Measurements from ENCODE around the gene MTA3.
"Not testable (repeated sequence)": the region's sequence is repeated elsewhere in the genome, so short reads cannot be mapped to it uniquely, and the experiment has no call there.

Gene MTA3

GRCh38 chr2:42556315-42556890 is 12.0 kb upstream of the MTA3 start:
- no peak for DNase-seq (ENCODE audit: low spot score in 2 of 2)
- Histone ChIP-seq H3K9me3 (no peaks in the 10 kb centered on the region), H3K36me3 (replicated peaks) (no peaks in the 10 kb centered on the region), H3K4me1 (peaks cover 4% of the 10 kb centered on the region), H3K27me3 (ENCODE audit: low read depth) (no peaks in the 10 kb centered on the region), H3K4me3 (no peak overlapping the region)
- in situ Hi-C loops (cut with MboI; ENCODE audit: low sequenced_read_pairs): no loop called here

DNA sequence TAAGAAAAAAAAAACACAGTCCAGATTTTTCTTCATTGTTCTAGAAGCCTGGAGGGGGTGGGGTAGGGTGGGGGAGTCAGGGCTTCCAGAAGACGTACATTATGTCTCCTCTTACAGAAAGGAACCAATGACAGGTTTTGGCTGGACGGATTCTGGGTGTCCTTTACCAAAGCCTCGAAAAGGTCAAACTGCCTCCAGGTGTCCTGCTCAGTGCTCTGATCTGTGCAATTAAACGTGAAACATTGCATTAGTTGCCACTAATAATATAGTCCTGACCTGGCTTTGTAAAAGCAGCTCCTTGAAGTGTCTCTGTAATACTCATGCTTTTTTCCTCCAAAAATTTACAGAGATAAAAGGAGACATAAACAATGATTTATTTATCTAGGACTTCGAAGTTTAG is 11.1 kb upstream of the MTA3 start:
- in situ Hi-C loops (cut with MboI; ENCODE audit: low sequenced_read_pairs): no loop called here
- Histone ChIP-seq H3K9me3 (no peaks in the 10 kb centered on the region), H3K4me3 (no peak overlapping the region), H3K36me3 (replicated peaks) (no peaks in the 10 kb centered on the region), H3K27me3 (ENCODE audit: low read depth) (no peaks in the 10 kb centered on the region), H3K4me1 (no peaks in the 10 kb centered on the region)
- DNase-seq (ENCODE audit: low spot score in 2 of 2): no peak

DNA sequence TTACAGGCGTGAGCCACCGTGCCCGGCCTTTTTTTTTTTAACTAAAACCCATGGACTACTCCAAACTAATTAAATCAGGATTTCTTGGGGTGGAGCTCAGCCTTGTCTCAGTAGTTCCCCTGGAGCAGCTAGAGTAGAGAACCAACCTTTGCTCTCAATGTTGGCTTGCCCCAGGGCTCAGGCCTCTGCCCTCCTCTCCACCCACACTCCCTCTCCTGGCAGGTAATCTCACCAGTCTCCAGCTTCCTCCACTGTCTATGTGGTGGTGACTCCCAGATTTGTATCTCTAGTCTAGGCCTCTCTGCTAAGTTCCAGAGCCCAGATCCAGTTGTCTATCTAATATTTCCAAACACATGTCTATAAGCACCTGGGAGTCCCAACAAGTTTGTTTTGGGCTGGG is 9.6 kb upstream of the MTA3 start:
- Histone ChIP-seq H3K27me3 (ENCODE audit: low read depth) (no peaks in the 10 kb centered on the region), H3K9me3 (no peaks in the 10 kb centered on the region), H3K4me1 (no peaks in the 10 kb centered on the region), H3K36me3 (replicated peaks) (no peaks in the 10 kb centered on the region), H3K4me3 (no peak overlapping the region)
- no peak for DNase-seq (ENCODE audit: low spot score in 2 of 2)
- in situ Hi-C loops (cut with MboI; ENCODE audit: low sequenced_read_pairs): no loop called here

DNA sequence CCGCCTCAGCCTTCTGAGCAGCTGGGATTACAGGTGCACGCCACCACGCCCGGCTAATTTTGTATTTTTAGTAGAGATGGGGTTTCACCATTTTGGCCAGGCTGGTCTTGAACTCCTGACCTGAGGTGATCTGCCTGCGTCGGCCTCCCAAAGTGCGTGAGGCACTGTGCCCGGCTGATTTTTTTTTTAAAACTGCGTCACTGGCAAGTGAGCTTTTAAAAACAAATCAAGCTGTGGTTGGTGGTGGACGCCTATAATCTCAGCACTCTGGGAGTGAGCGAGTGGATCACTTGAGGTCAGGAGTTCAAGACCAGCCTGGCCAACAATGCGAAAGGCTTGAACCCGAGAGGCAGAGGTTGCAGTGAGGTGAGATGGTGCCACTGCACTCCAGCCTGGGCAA is 8.3 kb upstream of the MTA3 start:
- H3K9me3 ChIP-seq; H3K27me3 ChIP-seq (ENCODE audit: low read depth); H3K4me1 ChIP-seq; H3K36me3 ChIP-seq (replicated peaks); in situ Hi-C loops (cut with MboI; ENCODE audit: low sequenced_read_pairs); H3K4me3 ChIP-seq; DNase-seq (ENCODE audit: low spot score in 2 of 2): not testable (repeated sequence)

- no peaks in the 10 kb centered on the region for H3K27me3 ChIP-seq (ENCODE audit: low read depth)
- H3K4me3 ChIP-seq: no peak overlapping the region
- no peak for DNase-seq (ENCODE audit: low spot score in 2 of 2)
- no peaks in the 10 kb centered on the region; the same call in 1 of the 2 replicates for H3K4me1 ChIP-seq
- H3K9me3 ChIP-seq: no peaks in the 10 kb centered on the region
- in situ Hi-C loops (cut with MboI; ENCODE audit: low sequenced_read_pairs): no loop called here
- no peaks in the 10 kb centered on the region for H3K36me3 ChIP-seq (replicated peaks)
Observed at GRCh38 chr2:42560899-42561298, 7.5 kb upstream of the MTA3 start.

GRCh38 chr2:42562474-42563144 is 5.8 kb upstream of the MTA3 start:
- no peaks in the 10 kb centered on the region for H3K27me3 ChIP-seq (ENCODE audit: low read depth)
- H3K9me3 ChIP-seq: no peaks in the 10 kb centered on the region
- DNase-seq (ENCODE audit: low spot score in 2 of 2): no peak
- in situ Hi-C loops (cut with MboI; ENCODE audit: low sequenced_read_pairs): no loop called here
- H3K4me1 ChIP-seq: peaks cover 1% of the 10 kb centered on the region
- H3K36me3 ChIP-seq (replicated peaks): no peaks in the 10 kb centered on the region
- no peak overlapping the region for H3K4me3 ChIP-seq

- Histone ChIP-seq H3K9me3 (no peaks in the 10 kb centered on the region), H3K27me3 (ENCODE audit: low read depth) (no peaks in the 10 kb centered on the region), H3K4me1 (peaks cover 13% of the 10 kb centered on the region), H3K36me3 (replicated peaks) (peaks cover 9% of the 10 kb centered on the region), H3K4me3 (no peak overlapping the region)
- in situ Hi-C loops (cut with MboI; ENCODE audit: low sequenced_read_pairs): no loop called here
- DNase-seq (ENCODE audit: low spot score in 2 of 2): no peak
Observed at GRCh38 chr2:42566025-42566424, 2.4 kb upstream of the MTA3 start.

- DNase-seq (ENCODE audit: low spot score in 2 of 2): no peak
- H3K36me3 ChIP-seq (replicated peaks): peaks cover 17% of the 10 kb centered on the region
- in situ Hi-C loops (cut with MboI; ENCODE audit: low sequenced_read_pairs): no loop called here
- H3K27me3 ChIP-seq (ENCODE audit: low read depth): no peaks in the 10 kb centered on the region
- peaks cover 13% of the 10 kb centered on the region for H3K4me1 ChIP-seq
- no peak overlapping the region for H3K4me3 ChIP-seq
- no peaks in the 10 kb centered on the region for H3K9me3 ChIP-seq
Observed at GRCh38 chr2:42566837-42567321, 1.6 kb upstream of the MTA3 start.

DNA sequence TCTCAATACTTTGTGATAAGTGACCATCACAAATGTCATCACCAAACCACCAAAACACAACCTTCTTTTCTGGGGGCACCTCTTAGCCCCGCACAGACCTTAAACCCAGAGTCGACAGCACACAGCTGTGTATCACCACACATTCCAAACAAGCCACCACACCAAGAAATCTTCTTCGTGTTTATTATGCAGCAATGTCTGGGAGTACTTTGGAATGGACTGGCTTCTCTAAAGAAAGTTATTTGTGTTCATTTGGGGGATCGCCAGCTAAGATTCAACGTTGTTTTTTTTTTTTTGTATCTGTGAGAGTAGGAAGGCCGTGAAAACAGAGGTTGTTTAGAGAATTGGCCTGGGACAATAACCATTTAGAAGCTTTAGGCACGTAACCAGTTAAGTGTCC is 1.1 kb upstream of the MTA3 start:
- Histone ChIP-seq H3K9me3 (no peaks in the 10 kb centered on the region), H3K36me3 (replicated peaks) (peaks cover 22% of the 10 kb centered on the region), H3K27me3 (ENCODE audit: low read depth) (no peaks in the 10 kb centered on the region), H3K4me1 (peaks cover 13% of the 10 kb centered on the region), H3K4me3 (no peak overlapping the region; the same call in 1 of the 2 replicates)
- in situ Hi-C loops (cut with MboI; ENCODE audit: low sequenced_read_pairs): no loop called here
- no peak for DNase-seq (ENCODE audit: low spot score in 2 of 2)

DNA sequence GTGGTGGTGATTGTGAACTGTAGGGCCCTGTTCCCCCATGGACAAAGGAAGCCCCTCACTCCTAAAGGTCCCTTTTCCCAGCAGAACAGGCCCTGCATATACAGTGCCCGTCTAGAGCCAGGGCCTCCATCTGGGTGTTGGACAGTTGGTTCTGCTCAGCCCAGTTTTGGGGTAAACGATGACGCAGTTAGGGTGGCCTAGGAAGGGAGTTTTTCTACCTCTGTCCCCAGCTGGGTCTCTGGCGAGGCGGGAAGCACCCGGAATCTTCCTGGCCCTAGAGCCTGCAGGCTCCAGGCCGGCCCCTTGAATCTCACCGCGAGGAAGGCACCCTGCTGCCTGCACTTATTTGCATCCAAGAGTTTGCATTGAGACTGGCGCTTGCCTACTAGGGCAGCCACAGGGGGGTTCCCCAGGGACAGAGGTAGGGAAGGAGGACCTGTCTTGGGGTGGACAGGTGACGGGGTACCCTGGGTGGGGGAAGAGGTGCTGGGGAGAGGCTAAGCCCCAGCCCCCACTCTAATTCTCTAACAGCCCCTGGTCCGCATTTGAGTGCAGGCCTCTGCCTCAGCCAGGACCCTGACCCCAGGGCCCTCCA is 529 bp upstream of the MTA3 start:
- Histone ChIP-seq H3K36me3 (replicated peaks) (peaks cover 28% of the 10 kb centered on the region), H3K27me3 (ENCODE audit: low read depth) (no peaks in the 10 kb centered on the region), H3K4me1 (peaks cover 13% of the 10 kb centered on the region), H3K9me3 (no peaks in the 10 kb centered on the region), H3K4me3 (peak overlapping the region; percentile 17)
- in situ Hi-C loops (cut with MboI; ENCODE audit: low sequenced_read_pairs): no loop called here
- peak; percentile 17 to 72 for DNase-seq (ENCODE audit: low spot score in 2 of 2)

DNA sequence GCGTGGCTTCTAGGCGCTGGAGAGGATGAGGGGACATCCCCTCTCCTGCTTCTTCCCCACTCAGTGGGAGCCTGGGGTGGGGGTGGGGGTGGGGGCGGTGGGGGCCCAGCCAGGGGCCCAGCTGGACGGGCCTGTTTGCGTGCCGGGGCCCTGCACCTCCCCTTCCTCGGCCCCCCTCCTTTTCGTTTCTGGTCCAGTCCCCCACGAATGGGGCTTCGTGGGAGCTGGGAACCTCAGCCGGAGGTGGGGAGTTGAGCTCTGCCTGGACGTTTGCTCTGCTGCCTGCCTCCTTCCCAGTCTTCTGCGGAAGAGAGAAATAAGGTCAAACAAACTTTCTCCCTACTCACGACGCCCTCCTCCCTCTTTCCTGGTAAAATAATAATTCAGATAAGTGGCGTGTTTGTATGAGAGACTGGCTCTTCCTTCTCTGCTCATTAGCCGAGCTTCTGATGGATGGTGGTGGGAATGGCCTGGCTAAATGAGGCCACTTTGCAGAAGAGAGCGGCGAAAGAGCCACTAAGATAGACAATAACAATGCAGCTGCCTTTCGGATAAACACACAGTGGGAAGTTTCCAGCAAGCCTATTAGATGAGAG is 782 bp downstream of the MTA3 start:
- peak overlapping the region; percentile 57 for H3K4me3 ChIP-seq
- no peaks in the 10 kb centered on the region for H3K27me3 ChIP-seq (ENCODE audit: low read depth)
- in situ Hi-C loops (cut with MboI; ENCODE audit: low sequenced_read_pairs): no loop called here
- peaks cover 13% of the 10 kb centered on the region for H3K4me1 ChIP-seq
- H3K9me3 ChIP-seq: no peaks in the 10 kb centered on the region
- peaks cover 41% of the 10 kb centered on the region for H3K36me3 ChIP-seq (replicated peaks)
- DNase-seq (ENCODE audit: low spot score in 2 of 2): peak; percentile 27 to 32

GRCh38 chr2:42569883-42570282 is 1.5 kb downstream of the MTA3 start:
- in situ Hi-C loops (cut with MboI; ENCODE audit: low sequenced_read_pairs): no loop called here
- Histone ChIP-seq H3K9me3 (no peaks in the 10 kb centered on the region), H3K4me1 (peaks cover 13% of the 10 kb centered on the region), H3K27me3 (ENCODE audit: low read depth) (no peaks in the 10 kb centered on the region), H3K4me3 (peak overlapping the region; percentile 57), H3K36me3 (replicated peaks) (peaks cover 46% of the 10 kb centered on the region)
- peak; percentile 35 to 62 for DNase-seq (ENCODE audit: low spot score in 2 of 2)

GRCh38 chr2:42572297-42573081 is 4.1 kb downstream of the MTA3 start:
- no peaks in the 10 kb centered on the region for H3K27me3 ChIP-seq (ENCODE audit: low read depth)
- no peaks in the 10 kb centered on the region for H3K9me3 ChIP-seq
- no peak overlapping the region for H3K4me3 ChIP-seq
- peaks cover 13% of the 10 kb centered on the region for H3K4me1 ChIP-seq
- in situ Hi-C loops (cut with MboI; ENCODE audit: low sequenced_read_pairs): no loop called here
- H3K36me3 ChIP-seq (replicated peaks): peaks cover 67% of the 10 kb centered on the region
- no peak for DNase-seq (ENCODE audit: low spot score in 2 of 2)

All from HAP-1 (cell line).